ENCODE data around the gene TCTN2.

DNA sequence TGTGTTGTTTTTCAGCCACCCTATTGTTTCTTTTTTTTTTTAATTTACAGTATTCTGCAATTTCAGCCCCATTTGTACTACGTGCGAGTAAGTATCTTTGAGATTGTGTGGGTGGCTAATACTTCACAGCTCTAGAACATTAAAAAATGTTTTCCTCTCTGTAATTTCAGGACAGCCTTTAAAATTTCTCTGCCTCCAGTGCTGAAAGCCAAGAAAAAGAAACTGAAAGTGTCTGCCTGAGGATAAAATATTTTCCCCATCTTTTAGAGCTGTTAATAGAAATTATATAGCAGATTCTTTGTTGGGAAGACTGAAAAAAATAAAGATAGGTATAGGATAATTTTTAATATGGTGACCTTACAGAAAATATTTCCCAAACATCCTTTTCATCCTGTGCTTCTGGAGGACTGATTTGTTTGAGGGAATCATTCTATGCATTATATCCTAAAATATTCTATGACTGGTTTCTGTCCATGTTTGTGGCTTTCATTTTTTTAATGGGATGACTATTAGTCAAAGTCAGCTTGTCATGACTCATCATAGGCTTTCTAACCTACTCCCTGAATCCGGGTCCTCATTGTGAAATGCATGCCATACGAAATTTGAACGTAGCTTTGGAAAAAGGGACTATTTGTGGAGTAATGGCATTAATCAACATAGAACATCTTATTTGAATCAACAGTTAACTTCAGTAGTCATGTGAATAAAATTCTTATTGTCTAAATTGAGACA is 10.8 kb upstream of the TCTN2 start:
- TF ChIP-seq, protein P1, sequence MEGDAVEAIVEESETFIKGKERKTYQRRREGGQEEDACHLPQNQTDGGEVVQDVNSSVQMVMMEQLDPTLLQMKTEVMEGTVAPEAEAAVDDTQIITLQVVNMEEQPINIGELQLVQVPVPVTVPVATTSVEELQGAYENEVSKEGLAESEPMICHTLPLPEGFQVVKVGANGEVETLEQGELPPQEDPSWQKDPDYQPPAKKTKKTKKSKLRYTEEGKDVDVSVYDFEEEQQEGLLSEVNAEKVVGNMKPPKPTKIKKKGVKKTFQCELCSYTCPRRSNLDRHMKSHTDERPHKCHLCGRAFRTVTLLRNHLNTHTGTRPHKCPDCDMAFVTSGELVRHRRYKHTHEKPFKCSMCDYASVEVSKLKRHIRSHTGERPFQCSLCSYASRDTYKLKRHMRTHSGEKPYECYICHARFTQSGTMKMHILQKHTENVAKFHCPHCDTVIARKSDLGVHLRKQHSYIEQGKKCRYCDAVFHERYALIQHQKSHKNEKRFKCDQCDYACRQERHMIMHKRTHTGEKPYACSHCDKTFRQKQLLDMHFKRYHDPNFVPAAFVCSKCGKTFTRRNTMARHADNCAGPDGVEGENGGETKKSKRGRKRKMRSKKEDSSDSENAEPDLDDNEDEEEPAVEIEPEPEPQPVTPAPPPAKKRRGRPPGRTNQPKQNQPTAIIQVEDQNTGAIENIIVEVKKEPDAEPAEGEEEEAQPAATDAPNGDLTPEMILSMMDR (IDR thresholded peaks at IDR 0.05; ENCODE audit: poor library complexity), result no peak
- no peak for TF ChIP-seq EZH2 (IDR thresholded peaks at IDR 0.05; ENCODE audit: borderline replicate concordance)

Data from hepatocyte (in vitro differentiated cells).